ENCODE measurements around the gene SARM1. TPM values are rescaled to one million over a fixed set of nuclear protein-coding genes. Genes with fewer than 3 reads are reported as not detected.

SARM1 gene
- 17.3 to 19.0 TPM (median 17.3 TPM) in 3 replicates for total RNA-seq

DNA sequence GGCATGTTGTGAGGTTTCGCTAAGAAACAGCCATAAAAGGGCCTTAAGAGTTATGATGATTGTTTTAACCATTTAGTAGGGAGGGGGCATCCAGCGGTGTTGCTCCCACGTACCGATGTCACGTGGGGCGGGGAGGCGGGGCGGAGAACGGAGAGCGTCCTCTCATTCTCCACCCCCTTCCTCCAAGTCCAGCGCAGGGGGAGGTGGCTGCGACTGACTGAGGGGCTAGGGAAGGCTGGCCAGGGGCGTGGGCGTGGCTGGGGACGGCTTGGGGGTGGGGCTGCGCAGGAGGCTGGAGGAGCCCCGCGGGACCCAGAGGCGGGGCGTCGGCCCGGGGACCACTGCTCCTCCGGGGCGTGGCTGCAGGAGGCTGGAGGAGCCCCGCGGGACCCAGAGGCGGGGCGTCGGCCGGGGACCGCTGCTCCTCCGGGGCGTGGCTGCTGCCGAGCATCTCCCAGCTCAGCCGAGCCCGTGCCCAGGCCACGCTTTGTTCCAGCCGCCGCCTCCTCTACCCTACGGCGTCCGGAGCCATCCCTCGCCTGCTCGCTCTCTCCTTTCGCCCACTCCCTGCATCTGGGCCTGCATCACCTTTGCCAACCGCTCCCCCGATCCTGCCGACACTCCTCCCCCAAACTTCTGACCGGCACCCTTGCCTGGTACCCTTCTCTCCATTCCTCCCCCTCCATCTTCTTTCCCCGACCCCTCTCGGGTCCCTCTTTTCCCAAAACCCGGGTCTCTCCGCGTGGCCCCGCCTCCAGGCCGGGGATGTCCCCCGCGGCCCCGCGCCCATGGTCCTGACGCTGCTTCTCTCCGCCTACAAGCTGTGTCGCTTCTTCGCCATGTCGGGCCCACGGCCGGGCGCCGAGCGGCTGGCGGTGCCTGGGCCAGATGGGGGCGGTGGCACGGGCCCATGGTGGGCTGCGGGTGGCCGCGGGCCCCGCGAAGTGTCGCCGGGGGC is at the start of gene SARM1:
TSS of gene SARM1 (plus strand) at position 450 of the 958 bp plus-strand sequence. CDS start at position 789, 339 bp downstream.
- peak; percentile 84 to 87 for DNase-seq (ENCODE audit: low spot score in 2 of 2, unreplicated experiment in 2 of 2)
- peaks cover 30% of the 10 kb centered on the region for H3K27me3 Mint-ChIP-seq (ENCODE audit: low read depth)
- no peak for TF ChIP-seq CTCF (IDR thresholded peaks at IDR 0.05; ENCODE audit: unreplicated experiment)
- peak within 1 kb of the TSS; percentile 77 for H3K4me3 Mint-ChIP-seq
- H3K27ac Mint-ChIP-seq: peak within 1 kb of the TSS; percentile 77
- H3K36me3 Mint-ChIP-seq: no peaks in the 10 kb centered on the region
- no peaks in the 10 kb centered on the region for H3K9me3 Mint-ChIP-seq
- peaks cover 13% of the 10 kb centered on the region for H3K4me1 Mint-ChIP-seq

DNA sequence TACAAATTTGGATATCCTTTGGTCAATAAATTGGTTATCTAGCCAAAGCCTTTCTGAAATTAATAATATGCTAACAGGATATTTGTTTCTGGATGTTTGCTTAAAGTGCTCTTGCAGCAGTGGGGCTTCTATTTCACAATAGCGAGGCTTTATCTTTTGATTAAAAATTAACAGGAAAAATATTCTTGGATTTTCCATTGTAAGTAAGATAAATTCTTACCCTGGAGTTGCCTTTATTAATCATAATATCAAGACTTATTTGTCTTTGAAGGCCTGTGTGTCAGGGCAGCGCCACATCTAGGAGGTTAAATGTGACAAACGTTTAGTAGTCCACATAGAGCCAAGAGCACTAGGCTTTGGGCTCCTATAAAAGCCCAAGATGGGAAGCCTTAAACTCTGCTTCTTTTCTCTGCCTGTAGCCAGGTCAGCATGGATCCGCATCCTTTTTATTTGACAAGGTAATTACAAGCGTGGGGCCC is 47.2 kb upstream of the SARM1 start:
- no peak overlapping the region for H3K27ac Mint-ChIP-seq
- H3K9me3 Mint-ChIP-seq: no peaks in the 10 kb centered on the region
- no peak for TF ChIP-seq CTCF (IDR thresholded peaks at IDR 0.05; ENCODE audit: unreplicated experiment)
- peaks cover 24% of the 10 kb centered on the region for H3K4me1 Mint-ChIP-seq
- no peak for DNase-seq (ENCODE audit: low spot score in 2 of 2, unreplicated experiment in 2 of 2)
- peaks cover 10% of the 10 kb centered on the region for H3K36me3 Mint-ChIP-seq
- no peaks in the 10 kb centered on the region for H3K27me3 Mint-ChIP-seq (ENCODE audit: low read depth)
- H3K4me3 Mint-ChIP-seq: no peak overlapping the region

DNA sequence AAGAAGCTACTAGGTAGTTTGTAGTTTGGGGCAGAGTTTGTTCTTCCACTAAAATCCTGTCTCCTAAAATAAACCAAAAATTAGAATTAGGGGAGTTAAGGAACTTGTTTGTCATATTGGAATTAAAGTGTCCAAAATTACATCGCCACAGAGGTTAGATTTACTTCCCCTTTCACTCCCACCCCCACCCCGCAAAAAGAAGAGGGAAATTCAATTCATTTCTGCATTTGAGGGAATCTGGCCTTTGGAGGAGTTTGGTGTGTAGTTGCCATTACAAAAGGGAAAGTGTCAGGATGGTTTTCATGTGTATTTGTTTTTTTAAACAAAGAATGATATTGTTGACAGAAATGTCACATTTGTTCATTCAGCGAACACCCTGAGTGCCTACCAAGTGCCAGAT is 46.7 kb upstream of the SARM1 start:
- Mint-ChIP-seq H3K27ac (no peak overlapping the region), H3K9me3 (no peaks in the 10 kb centered on the region), H3K4me1 (peaks cover 20% of the 10 kb centered on the region), H3K27me3 (ENCODE audit: low read depth) (no peaks in the 10 kb centered on the region), H3K4me3 (no peak overlapping the region), H3K36me3 (peaks cover 10% of the 10 kb centered on the region)
- TF ChIP-seq CTCF (IDR thresholded peaks at IDR 0.05; ENCODE audit: unreplicated experiment): no peak
- DNase-seq (ENCODE audit: low spot score in 2 of 2, unreplicated experiment in 2 of 2): no peak

DNA sequence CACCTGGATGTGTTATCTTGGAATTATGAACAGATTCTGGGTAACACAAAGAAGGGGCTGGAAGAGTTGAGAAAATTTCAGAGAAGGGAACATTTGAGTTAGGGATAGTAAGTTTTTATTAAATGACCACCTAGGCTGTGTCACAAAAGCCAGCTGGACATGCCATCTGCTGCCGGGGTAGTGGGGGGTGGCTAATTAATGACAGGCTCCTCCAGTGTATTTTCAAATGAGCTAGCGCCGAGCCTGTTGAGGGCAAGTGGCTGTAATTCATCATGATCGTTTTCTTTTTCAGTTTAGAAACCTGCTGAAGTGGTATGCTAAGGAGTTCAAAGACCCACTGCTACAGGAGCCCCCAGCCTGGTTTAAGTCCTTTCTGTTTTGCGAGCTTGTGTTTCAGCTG is 46.3 kb upstream of the SARM1 start:
- no peaks in the 10 kb centered on the region for H3K27me3 Mint-ChIP-seq (ENCODE audit: low read depth)
- peaks cover 10% of the 10 kb centered on the region for H3K36me3 Mint-ChIP-seq
- no peak for DNase-seq (ENCODE audit: low spot score in 2 of 2, unreplicated experiment in 2 of 2)
- peaks cover 16% of the 10 kb centered on the region for H3K4me1 Mint-ChIP-seq
- H3K27ac Mint-ChIP-seq: no peak overlapping the region
- no peak overlapping the region for H3K4me3 Mint-ChIP-seq
- no peaks in the 10 kb centered on the region for H3K9me3 Mint-ChIP-seq
- no peak for TF ChIP-seq CTCF (IDR thresholded peaks at IDR 0.05; ENCODE audit: unreplicated experiment)

DNA sequence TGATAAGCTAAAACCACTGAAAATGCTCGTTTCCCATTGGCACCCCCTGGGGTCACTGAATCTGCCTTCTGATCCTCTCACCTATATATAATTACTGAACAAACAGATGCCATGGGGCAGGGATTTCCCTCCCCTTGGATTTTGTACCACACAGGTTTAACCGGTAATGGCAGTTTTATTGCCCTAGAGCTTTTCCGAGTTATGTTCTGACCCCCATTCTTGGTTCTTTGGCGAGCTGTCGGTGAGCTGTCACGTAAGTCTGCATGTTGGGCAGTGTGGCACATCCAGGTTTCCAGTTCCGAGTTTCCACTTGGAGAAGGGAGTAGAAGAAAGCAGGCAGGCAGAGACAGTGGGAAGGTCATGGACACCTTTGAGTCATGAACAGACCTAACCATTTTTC is 45.4 kb upstream of the SARM1 start:
- peaks cover 10% of the 10 kb centered on the region for H3K36me3 Mint-ChIP-seq

More for the DNA sequence above, 45.4 kb upstream of the SARM1 start:
- peaks cover 8% of the 10 kb centered on the region for H3K4me1 Mint-ChIP-seq
- H3K9me3 Mint-ChIP-seq: no peaks in the 10 kb centered on the region
- H3K27ac Mint-ChIP-seq: no peak overlapping the region
- DNase-seq (ENCODE audit: low spot score in 2 of 2, unreplicated experiment in 2 of 2): peak in 1 of 2 experiments; percentile 25
- no peak for TF ChIP-seq CTCF (IDR thresholded peaks at IDR 0.05; ENCODE audit: unreplicated experiment)
- no peaks in the 10 kb centered on the region for H3K27me3 Mint-ChIP-seq (ENCODE audit: low read depth)
- H3K4me3 Mint-ChIP-seq: no peak overlapping the region
